ENCODE measurements around the gene ALDOB.

DNA sequence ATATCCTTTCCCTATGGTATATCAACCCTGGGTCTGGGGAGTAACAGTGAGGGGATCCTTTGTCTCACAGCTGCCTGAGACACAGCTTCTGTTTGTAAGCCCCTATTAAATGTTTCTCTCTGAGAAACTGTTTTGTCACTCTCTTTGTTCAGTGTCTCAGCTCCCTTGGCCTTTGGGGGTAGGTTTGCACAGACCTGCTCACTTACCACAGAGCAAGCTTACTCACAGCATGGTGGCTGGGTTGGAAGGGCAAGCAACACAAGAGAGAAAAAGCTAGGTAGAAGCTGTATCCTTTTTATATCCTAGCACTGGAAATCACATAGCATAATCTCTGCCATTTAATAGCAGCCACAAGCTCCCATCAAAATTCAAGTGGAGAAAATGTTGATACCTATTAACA, 55.3 kb downstream of the ALDOB start:
- TF ChIP-seq, protein P1, sequence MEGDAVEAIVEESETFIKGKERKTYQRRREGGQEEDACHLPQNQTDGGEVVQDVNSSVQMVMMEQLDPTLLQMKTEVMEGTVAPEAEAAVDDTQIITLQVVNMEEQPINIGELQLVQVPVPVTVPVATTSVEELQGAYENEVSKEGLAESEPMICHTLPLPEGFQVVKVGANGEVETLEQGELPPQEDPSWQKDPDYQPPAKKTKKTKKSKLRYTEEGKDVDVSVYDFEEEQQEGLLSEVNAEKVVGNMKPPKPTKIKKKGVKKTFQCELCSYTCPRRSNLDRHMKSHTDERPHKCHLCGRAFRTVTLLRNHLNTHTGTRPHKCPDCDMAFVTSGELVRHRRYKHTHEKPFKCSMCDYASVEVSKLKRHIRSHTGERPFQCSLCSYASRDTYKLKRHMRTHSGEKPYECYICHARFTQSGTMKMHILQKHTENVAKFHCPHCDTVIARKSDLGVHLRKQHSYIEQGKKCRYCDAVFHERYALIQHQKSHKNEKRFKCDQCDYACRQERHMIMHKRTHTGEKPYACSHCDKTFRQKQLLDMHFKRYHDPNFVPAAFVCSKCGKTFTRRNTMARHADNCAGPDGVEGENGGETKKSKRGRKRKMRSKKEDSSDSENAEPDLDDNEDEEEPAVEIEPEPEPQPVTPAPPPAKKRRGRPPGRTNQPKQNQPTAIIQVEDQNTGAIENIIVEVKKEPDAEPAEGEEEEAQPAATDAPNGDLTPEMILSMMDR (conservative IDR thresholded peaks at IDR 0.05), result no peak
- TF ChIP-seq ZFX (IDR thresholded peaks at IDR 0.05), result no peak

All from C4-2B (cell line).